Muscle layer of duodenum (tissue), 2 donors: ENCODE results near the gene NT5C.
"Not testable (repeated sequence)": the region's sequence is repeated elsewhere in the genome, so short reads cannot be mapped to it uniquely, and the experiment has no call there.

Source experiments
- H3K27ac ChIP-seq: one replicate; pipeline ENCODE4 v1.7.0; 2013; ENCODE audit warnings: mild to moderate bottlenecking, low read length
- H3K27me3 ChIP-seq: one replicate; pipeline ENCODE4 v1.7.0; 2013; ENCODE audit warnings: low read depth, mild to moderate bottlenecking, control low read depth, low read length
- H3K36me3 ChIP-seq, 2 donors: one replicate each; pipeline ENCODE4 v1.7.0; 2013; ENCODE audit warnings: low read length in 2 of 2, control low read depth in 1 of 2, mild to moderate bottlenecking in 1 of 2; ENCODE audit not compliant: insufficient read depth in 2 of 2, control insufficient read depth in 1 of 2
- H3K4me1 ChIP-seq, 2 donors: one replicate each; pipeline ENCODE4 v1.7.0; 2013; ENCODE audit warnings: low read length in 2 of 2, mild to moderate bottlenecking in 2 of 2, control low read depth in 1 of 2, moderate library complexity in 1 of 2; ENCODE audit not compliant: insufficient read depth in 2 of 2, control insufficient read depth in 1 of 2
- H3K4me3 ChIP-seq, 2 donors: one replicate each; pipeline ENCODE4 v1.7.0; 2013; ENCODE audit warnings: low read length in 2 of 2, low read depth in 1 of 2, mild to moderate bottlenecking in 1 of 2
- H3K9me3 ChIP-seq, 2 donors: one replicate each; pipeline ENCODE4 v1.7.0; 2013; ENCODE audit warnings: low read length in 2 of 2, control low read depth in 1 of 2, mild to moderate bottlenecking in 1 of 2; ENCODE audit not compliant: control insufficient read depth in 1 of 2
- donor health status: healthy.

Gene NT5C

DNA sequence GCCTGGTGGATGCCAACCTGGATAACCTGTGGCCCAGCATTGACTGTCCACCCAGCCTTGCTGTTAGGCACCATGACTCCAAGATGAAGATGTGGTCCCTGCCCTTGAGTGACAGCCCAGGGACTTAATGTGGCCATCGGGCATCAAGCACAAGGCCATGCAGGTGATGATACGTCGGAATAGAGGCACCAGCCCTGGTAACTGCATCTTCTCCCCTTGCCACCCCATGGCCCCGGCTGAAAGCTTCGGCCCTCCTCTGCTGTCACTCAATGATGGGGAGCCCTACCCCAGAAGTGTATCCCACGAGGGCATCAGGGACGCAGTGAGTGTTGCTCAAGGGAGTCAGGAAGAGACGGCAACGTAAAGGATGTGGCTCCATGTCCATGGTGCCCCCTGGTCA is 2.0 kb downstream of the NT5C start:
- Histone ChIP-seq H3K36me3 (peaks cover 9 to 19% of the 10 kb centered on the region in 2 donors), H3K27me3 (no peaks in the 10 kb centered on the region), H3K4me3 (no peak overlapping the region), H3K9me3 (no peaks in the 10 kb centered on the region), H3K4me1 (peaks cover 5 to 12% of the 10 kb centered on the region in 2 donors), H3K27ac (no peak overlapping the region)

DNA sequence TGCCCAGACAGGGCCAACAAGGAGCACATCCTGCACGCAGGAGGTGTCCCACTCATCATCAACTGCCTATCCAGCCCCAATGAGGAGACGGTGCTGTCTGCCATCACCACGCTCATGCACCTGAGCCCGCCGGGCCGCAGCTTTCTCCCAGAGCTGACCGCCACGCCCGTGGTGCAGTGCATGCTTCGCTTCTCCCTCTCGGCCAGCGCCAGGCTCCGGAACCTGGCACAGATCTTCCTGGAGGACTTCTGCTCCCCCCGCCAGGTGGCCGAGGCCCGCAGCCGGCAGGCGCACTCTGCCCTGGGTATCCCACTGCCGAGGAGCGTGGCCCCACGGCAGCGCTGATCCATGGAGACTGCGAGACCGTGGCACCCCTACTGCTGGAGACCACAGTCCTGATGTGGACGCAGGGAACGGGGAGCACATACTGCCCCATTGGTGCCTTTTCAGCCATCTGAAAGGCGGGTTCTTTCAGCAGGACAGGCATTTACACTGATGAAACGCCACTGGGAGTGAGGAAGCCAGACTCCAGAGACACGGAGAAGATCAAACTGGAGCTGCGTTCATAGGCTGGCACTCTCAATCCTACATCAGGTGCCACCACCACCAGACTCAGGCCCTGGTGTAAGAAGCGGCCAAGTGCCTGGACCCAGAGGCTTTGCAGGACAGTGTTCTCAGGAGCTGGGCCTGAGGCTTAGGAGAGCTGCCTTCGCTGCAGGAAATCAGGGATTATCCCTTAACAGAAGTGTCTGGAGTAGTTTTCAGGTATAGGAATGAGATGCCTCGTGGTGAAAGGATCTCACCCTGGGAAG is 2.6 kb downstream of the NT5C start:
- Histone ChIP-seq H3K36me3 (peaks cover 9 to 19% of the 10 kb centered on the region in 2 donors), H3K4me1 (peaks cover 5 to 14% of the 10 kb centered on the region in 2 donors), H3K27me3 (no peaks in the 10 kb centered on the region), H3K27ac (no peak overlapping the region), H3K9me3 (no peaks in the 10 kb centered on the region), H3K4me3 (no peak overlapping the region)

DNA sequence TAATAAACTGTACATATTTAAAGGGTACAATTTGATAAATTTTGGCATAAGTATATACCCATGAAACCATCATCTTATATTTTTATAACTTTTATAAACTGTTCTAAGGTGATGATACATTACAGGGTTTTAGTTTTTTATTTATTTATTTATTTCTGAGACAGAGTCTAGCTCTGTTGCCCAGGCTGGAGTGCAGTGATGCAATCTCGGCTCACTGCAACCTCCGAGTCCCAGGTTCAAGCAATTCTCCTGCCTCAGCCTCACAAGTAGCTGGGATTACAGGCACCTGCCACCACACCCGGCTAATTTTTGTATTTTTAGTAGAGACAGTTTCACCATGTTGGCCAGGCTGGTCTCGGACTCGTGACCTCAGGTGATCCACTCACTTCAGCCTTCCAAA is 3.6 kb downstream of the NT5C start:
- not testable (repeated sequence) for H3K9me3 ChIP-seq, H3K27ac ChIP-seq
- peaks cover 5 to 14% of the 10 kb centered on the region in 2 donors for H3K4me1 ChIP-seq

DNA sequence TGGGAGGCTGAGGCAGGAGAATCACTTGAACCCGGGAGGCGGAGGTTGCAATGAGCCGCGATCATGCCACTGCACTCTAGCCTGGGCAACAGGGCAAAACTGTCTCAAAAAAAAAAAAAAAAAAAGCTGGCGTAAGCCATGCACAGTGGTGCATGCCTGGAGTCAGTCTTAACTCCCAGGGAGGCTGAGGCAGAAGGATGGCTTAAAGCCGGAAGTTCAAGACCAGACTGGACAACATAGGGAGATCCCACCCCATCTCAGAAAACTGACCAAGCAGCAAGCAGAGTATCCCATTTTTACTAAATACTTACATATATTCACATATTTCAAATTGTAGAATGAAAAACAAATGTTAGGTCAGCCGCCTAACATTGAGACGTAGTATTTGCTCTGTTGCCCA is 4.6 kb downstream of the NT5C start:
- peaks cover 5 to 10% of the 10 kb centered on the region in 2 donors for H3K4me1 ChIP-seq
- H3K27ac ChIP-seq, result no peak overlapping the region
- no peak overlapping the region for H3K4me3 ChIP-seq
- H3K9me3 ChIP-seq, result no peaks in the 10 kb centered on the region
- no peaks in the 10 kb centered on the region for H3K27me3 ChIP-seq
- peaks cover 9 to 19% of the 10 kb centered on the region in 2 donors for H3K36me3 ChIP-seq

More for the DNA sequence above, 3.6 kb downstream of the NT5C start:
- H3K27me3 ChIP-seq, H3K4me3 ChIP-seq: not testable (repeated sequence)
- H3K36me3 ChIP-seq, result peaks cover 9 to 19% of the 10 kb centered on the region in 2 donors

DNA sequence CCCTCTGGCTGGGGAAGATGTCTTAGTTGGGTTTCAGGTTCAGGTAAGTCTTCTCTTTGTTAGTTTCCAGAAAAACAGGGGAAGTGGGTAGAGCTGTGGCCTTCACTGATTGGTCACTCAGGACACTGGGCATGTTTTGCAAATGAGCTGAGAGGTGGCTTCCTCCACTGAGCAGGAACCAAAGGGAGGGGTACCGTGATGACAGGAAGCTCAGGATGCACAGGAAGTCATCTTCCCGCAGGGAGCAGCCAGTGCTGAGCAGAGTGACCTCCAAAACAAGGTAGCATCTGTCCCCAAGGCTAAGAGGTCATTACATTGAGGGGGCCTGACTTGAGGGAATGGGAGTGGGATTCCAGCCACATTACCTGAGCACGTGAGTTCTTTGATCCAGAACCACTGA is 5.6 kb downstream of the NT5C start:
- Histone ChIP-seq H3K27me3 (no peaks in the 10 kb centered on the region), H3K36me3 (peaks cover 9 to 21% of the 10 kb centered on the region in 2 donors), H3K4me3 (no peak overlapping the region), H3K27ac (no peak overlapping the region), H3K4me1 (peaks cover 5 to 10% of the 10 kb centered on the region in 2 donors), H3K9me3 (no peaks in the 10 kb centered on the region)

DNA sequence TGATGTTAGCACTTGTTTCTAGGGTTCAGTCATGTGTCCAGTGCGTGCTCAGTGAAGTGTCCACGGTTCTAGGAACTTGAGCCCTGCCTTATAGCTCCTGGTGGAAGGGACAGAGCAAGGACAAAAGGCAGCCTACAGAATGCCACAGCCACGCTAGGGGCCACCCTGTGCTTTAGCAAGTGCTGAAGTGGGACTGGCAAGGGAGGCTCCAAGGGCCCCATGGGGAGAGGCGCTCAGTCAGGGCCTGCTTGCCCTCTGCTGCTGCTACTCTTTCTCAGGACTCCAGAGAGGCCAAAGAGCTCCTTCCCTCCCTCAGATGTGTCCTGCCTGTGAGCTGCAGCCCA is 6.8 kb downstream of the NT5C start:
- Histone ChIP-seq H3K4me3 (no peak overlapping the region), H3K27me3 (no peaks in the 10 kb centered on the region), H3K9me3 (no peaks in the 10 kb centered on the region), H3K4me1 (peaks cover 0 to 6% of the 10 kb centered on the region in 2 donors), H3K36me3 (peaks cover 3 to 18% of the 10 kb centered on the region in 2 donors), H3K27ac (peak overlapping the region; percentile 86)

DNA sequence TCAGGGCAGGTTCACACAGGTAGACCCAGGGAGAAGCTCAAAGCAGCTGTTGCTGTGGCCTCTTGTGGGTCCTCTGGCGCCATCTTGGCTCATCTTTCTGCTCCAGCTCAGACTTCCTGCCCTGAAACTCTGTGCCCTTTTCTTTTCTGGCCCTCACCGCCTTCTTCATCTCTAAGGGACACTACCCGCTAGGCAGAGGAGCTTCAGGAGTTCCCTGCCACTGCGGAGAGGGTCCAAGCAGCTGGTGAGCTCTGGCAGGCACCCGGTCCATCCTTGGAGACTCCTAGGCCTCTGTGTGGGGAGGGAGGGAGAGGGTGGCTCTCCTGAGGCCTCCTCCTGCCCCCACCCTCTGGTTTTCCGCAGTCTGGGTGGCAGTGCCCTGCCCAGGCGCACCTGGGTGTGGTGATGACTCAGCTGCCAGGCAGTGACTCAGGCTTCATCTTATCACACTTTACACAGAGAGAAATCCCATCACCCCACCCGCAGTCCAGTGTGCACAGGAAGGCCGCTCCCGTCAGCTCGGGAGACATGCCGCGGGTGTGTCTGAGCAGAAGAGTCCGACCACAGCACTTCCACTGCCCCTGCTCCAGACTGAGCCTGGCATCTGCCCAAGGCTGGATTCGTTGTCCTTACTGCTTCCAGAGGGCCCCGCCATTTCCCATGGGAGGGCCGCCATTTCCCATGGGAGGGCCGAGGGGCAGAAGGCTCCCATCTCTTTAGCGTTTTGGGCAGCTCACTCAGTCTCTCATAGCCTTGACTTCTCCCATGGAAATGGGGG is 7.3 kb downstream of the NT5C start:
- Histone ChIP-seq H3K27ac (peak overlapping the region; percentile 86), H3K4me1 (peaks cover 0 to 6% of the 10 kb centered on the region in 2 donors), H3K9me3 (no peaks in the 10 kb centered on the region)

DNA sequence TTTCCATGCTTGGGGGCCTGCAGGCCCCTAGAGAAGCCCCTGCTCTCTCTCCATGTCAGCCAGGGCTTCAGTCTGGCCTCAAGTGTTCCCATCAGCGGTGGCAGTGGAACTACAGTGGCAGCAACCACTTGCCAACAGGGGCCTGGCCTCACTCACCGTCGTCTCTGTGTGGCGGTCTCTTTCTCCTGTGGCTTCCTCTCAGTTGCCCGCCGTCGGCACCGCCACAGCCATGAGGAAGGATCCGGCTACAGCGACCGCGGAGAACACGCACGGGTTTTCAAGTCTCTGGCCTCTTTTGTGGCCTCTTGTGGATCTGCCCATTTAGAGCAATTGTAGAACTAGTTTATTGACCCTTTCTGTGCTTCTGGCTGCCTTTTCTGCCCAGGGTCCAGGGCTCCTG is 13.2 kb downstream of the NT5C start:
- Histone ChIP-seq H3K36me3 (peaks cover 0 to 6% of the 10 kb centered on the region in 2 donors), H3K27me3 (no peaks in the 10 kb centered on the region), H3K27ac (no peak overlapping the region), H3K9me3 (no peaks in the 10 kb centered on the region), H3K4me3 (no peak overlapping the region), H3K4me1 (peaks cover 6 to 24% of the 10 kb centered on the region in 2 donors)

More for the DNA sequence above, 7.3 kb downstream of the NT5C start:
- Histone ChIP-seq H3K27me3 (no peaks in the 10 kb centered on the region), H3K4me3 (no peak overlapping the region), H3K36me3 (peaks cover 0 to 12% of the 10 kb centered on the region in 2 donors)

DNA sequence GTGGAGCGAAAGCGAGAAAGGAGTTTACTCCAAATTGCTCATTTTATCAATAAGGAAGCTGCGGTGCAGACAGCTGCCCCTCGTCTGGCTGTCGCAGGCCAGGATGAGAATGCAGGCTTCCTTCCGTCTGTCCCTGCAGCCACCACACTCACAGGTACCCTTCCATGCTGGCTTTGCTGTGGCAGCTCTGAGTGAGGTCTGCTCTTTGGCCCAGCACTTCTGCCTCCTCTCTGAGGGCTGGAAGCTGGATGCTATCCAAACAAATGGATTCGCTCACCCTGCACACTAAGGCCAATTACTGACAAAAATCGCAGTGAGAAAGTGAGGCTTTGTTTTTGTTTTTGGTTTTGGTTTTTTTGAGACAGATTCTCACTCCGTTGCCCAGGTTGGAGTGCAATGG is 14.8 kb downstream of the NT5C start:
- no peaks in the 10 kb centered on the region for H3K27me3 ChIP-seq
- H3K4me1 ChIP-seq, result peaks cover 6 to 24% of the 10 kb centered on the region in 2 donors
- H3K36me3 ChIP-seq, result peaks cover 0 to 6% of the 10 kb centered on the region in 2 donors
- no peaks in the 10 kb centered on the region for H3K9me3 ChIP-seq
- H3K27ac ChIP-seq, result no peak overlapping the region
- H3K4me3 ChIP-seq, result no peak overlapping the region

DNA sequence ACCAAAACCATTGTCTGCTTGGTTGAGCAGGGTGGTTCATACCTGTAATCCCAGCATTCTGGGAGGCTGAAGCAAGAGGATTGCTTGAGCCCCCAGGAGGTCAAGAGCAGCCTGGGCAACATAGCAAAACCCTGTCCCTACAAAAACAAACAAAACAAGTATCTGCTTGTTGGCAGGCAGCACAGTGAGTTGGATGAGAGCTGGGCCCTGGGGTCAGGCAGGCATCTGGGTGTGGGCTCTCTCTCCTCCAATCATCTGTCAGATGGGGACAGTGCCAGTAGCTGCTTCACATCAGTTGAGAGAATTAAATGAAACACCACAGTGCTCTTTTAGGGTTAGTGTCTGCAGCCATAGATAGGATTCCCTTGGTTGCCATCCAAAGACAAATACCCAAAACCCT is 16.0 kb downstream of the NT5C start:
- Histone ChIP-seq H3K27me3 (no peaks in the 10 kb centered on the region), H3K4me3 (no peak overlapping the region), H3K27ac (no peak overlapping the region), H3K4me1 (peaks cover 6 to 32% of the 10 kb centered on the region in 2 donors), H3K36me3 (no peaks in the 10 kb centered on the region), H3K9me3 (no peaks in the 10 kb centered on the region)

DNA sequence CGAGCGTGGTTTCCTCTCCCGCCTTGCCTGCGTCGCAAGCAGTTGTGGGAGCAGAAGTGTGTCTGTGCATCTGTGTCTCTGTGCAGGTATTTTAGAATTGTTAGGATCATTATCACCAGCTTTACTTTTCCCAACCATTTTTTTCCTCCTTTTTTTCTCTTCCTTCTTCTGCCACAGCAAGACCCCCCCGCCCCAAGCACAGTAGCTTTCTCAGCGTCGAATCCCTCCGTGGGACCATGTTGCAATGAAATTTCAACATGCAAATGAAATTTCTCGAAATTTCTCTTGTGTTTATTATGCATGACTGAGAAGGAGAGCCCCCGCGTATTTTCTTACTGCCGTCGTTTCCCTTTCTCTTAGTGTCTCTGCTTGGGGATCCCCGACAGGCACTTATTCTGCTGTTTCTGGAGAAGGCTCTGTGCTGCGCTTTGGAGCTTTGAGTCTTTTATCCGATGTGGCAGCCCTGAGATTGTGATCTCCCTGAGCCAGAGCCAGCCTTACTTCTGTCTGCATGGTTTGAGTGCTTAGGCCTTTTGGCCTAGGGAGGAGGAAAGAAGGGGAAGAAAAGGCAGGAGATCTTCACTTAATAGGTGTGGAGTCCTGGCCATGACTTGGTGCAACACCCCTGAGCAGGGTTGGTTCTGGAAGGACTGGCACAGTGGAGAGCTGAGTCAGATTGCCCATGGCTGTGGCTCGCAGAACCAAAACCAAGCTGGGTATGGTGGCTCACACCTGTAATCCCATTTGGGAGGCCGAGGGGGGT is 16.8 kb downstream of the NT5C start:
- peaks cover 6 to 36% of the 10 kb centered on the region in 2 donors for H3K4me1 ChIP-seq
- H3K4me3 ChIP-seq, result peak overlapping the region; percentile 60 to 61
- H3K27me3 ChIP-seq, result no peaks in the 10 kb centered on the region
- peak overlapping the region; percentile 81 for H3K27ac ChIP-seq
- H3K9me3 ChIP-seq, result no peaks in the 10 kb centered on the region
- no peaks in the 10 kb centered on the region for H3K36me3 ChIP-seq
